ENCODE data around the gene EXTL2.
A peak's percentile ranks its signal among the peaks of the same experiment; 100 is the strongest.
"Not testable (repeated sequence)": the region's sequence is repeated elsewhere in the genome, so short reads cannot be mapped to it uniquely, and the experiment has no call there.

The EXTL2 gene

DNA sequence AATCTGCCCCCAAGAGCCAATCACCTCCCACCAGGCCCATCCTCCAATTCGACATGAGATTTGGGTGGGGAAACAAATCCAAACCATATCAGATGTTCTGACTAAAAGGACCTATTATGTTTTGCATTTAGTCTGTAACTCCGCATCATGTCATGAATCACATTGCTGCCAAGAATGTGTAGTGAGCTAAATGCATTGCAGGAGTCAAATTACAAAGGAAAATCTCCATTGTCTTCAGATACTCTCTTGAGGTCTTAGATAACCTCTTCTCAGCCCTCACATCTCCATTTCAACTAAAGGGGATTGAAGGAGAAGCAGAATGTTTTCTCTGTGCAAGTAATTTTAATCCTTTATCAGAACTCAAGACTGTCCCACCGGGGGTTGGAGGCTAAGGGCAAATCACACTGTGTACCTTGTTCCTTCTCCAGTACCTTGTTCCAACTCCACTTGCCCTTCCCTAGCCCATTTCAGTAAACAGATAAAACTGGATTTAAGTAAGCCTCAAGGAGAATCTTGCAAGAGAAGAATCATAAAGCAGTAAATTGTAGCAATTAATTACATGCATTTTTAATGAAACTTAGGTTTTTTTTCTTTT, 34.1 kb downstream of the EXTL2 start:
- DNase-seq (ENCODE audit: low read depth, low spot score), result no peak
- TF ChIP-seq, protein P1, sequence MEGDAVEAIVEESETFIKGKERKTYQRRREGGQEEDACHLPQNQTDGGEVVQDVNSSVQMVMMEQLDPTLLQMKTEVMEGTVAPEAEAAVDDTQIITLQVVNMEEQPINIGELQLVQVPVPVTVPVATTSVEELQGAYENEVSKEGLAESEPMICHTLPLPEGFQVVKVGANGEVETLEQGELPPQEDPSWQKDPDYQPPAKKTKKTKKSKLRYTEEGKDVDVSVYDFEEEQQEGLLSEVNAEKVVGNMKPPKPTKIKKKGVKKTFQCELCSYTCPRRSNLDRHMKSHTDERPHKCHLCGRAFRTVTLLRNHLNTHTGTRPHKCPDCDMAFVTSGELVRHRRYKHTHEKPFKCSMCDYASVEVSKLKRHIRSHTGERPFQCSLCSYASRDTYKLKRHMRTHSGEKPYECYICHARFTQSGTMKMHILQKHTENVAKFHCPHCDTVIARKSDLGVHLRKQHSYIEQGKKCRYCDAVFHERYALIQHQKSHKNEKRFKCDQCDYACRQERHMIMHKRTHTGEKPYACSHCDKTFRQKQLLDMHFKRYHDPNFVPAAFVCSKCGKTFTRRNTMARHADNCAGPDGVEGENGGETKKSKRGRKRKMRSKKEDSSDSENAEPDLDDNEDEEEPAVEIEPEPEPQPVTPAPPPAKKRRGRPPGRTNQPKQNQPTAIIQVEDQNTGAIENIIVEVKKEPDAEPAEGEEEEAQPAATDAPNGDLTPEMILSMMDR (IDR thresholded peaks at IDR 0.05; ENCODE audit: insufficient read depth, low read length, missing control alignments), result no peak
- H3K4me3 ChIP-seq (ENCODE audit: low read depth, low read length), result no peak overlapping the region
- CTCF ChIA-PET, result interaction anchor here (0.8 to 1.5 kb wide), 3 partner anchors 8 to 399 kb away, joined by 3 to 4 read pairs (median 3); no protein-coding TSS in a partner anchor
- POLR2A ChIA-PET, result no interaction called here

DNA sequence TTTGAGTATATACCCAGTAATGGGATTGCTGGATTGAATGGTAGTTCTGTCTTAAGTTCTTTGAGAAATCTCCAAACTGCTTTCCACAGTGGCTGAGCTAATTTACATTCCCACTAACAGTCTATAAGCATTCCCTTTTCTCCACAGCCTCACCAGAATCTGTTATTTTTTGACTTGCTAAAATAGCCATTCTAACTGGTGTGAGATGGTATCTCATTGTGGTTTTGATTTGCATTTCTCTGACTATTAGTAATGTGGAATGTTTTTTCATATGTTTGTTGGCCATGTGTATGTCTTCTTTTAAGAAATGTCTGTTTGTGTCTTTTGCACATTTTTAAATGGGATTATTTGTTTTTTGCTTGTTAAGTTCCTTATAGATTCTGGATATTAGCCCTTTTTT, 39.5 kb downstream of the EXTL2 start:
- CTCF ChIA-PET, result interaction anchor here (1.4 to 2.5 kb wide), 3 partner anchors 9 to 392 kb away, joined by 3 to 11 read pairs (median 7); no protein-coding TSS in a partner anchor
- H3K4me3 ChIP-seq (ENCODE audit: low read depth, low read length); POLR2A ChIA-PET: not testable (repeated sequence)
- peak; percentile 46 for DNase-seq (ENCODE audit: low read depth, low spot score)

DNA sequence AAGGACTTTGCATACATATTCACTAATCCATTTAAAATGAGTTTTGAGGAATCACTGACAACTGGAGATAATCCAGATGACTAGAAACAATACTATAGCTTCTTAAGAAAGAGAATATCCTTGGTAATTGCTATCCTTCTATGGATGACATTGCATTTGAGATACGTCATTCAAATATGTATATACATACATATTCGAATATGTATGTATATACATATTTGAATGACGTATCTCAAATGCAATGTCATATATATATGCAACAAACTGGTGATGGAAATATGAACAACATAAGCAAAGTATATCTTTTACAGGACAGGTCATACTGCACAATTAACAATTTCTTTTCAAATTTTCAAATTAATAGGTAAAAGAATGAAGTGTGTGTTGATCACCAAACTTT, 41.7 kb downstream of the EXTL2 start:
- POLR2A ChIA-PET, result no interaction called here
- CTCF ChIA-PET, result interaction anchor here (1.6 to 1.9 kb wide), 2 partner anchors 245 to 397 kb away, joined by 3 to 5 read pairs; no protein-coding TSS in a partner anchor
- no peak overlapping the region for H3K4me3 ChIP-seq (ENCODE audit: low read depth, low read length)
- DNase-seq (ENCODE audit: low read depth, low spot score), result no peak
- TF ChIP-seq, protein P1 (IDR thresholded peaks at IDR 0.05; ENCODE audit: insufficient read depth, low read length, missing control alignments), result no peak

DNA sequence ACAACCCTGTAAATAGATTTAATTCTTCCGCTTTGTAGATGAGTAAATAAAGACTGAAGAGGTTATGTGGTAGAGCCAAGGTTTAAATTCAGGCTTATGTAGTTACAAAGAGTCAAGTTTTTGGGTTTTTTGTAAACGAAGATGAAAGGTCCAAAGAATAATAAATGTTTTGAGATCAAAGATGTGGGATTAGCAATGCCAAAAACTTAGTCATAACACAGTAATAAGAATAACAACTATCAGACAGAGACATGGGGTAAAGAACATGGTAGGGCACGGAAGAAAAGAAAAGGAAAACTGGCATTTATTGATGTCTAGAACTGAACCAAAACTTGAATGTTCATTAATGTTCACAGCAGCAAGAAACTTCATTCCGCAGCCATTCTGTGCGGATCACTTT, 42.9 kb downstream of the EXTL2 start:
- no peak for DNase-seq (ENCODE audit: low read depth, low spot score)
- H3K4me3 ChIP-seq (ENCODE audit: low read depth, low read length), result no peak overlapping the region
- ChIA-PET CTCF (interaction anchor here (1.9 kb wide), 1 partner anchor 395 kb away, joined by 5 read pairs; no protein-coding TSS in a partner anchor), POLR2A (no interaction called here)
- TF ChIP-seq, protein P1 (IDR thresholded peaks at IDR 0.05; ENCODE audit: insufficient read depth, low read length, missing control alignments), result no peak

DNA sequence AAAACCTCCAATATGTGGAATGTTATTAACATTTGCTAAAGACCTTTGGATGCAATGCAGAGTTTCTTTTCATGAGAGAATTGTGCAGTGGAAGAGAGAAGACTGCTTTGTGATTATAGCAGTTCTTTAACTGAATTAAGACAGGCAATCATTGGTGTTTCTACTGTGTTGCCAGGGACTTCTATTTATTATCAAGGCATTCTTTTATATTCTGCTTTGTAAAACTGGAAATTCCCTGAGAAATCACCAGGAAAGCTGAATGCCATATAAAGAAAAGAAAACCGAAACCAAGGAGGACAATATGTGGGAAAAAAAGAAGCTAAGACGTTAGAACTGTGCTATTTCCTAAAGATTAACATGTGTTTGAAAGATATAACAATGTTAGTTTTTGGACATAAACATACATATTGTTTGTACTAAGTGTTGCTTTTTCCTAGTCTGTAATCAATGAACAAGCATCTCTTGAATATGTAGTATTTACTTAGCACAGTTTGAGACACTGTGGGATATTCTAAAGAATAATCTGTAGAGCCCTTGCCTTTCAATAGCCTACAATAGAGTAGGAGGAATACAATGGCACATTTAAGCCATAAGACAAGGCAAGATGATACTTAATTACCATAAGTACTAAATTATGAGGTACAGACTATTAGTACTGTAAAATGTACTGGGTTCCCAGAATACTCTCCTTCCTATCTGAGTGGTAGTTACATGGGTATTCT, 47.1 kb downstream of the EXTL2 start:
- no peak for DNase-seq (ENCODE audit: low read depth, low spot score)
- no peak overlapping the region for H3K4me3 ChIP-seq (ENCODE audit: low read depth, low read length)
- TF ChIP-seq, protein P1 (IDR thresholded peaks at IDR 0.05; ENCODE audit: insufficient read depth, low read length, missing control alignments), result no peak
- ChIA-PET POLR2A (no interaction called here), CTCF (interaction anchor here (1.2 kb wide), 1 partner anchor 386 kb away, joined by 3 read pairs; no protein-coding TSS in a partner anchor)

DNA sequence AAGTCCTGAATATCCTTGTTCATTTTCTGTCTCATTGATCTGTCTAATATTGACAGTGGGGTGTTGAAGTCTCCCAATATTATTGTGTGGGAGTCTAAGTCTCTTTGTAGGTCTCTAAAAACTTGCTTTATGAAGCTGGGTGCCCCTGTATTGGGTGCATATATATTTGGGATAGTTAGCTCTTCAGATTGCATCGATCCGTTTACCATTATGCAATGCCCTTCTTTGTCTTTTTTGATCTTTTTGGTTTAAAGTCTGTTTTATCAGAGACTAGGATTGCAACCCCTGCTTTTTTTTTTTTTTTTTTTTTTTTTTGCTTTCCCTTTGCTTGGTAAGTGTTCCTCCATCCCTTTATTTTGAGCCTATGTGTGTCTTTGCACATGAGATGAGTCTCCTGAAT, 51.5 kb downstream of the EXTL2 start:
- CTCF ChIA-PET; DNase-seq (ENCODE audit: low read depth, low spot score); POLR2A ChIA-PET; H3K4me3 ChIP-seq (ENCODE audit: low read depth, low read length): not testable (repeated sequence)

Data from AG04449 (cell line).